Right lobe of liver (tissue), 4 donors: ENCODE results near the gene SLC10A4.

Experiments
- CTCF ChIP-seq, 4 donors: fragments of 200-600 bp in 3 of 4; fragments of 450-650 bp in 1 of 4; IDR thresholded peaks; one replicate each; pipeline versions ENCODE4 v1.5.1 to v1.8.0; 2016 to 2022; ENCODE audit warnings: antibody characterized with exemption in 4 of 4, mild to moderate bottlenecking in 2 of 4
- POLR2A ChIP-seq: fragments of 450-650 bp; IDR thresholded peaks from one replicate; pipeline ENCODE4 v1.6.1; 2017; ENCODE audit warnings: antibody characterized with exemption, mild to moderate bottlenecking
- donor health status: DM: no; HTN: no; CAD: no.
- donor health status: DM: no; HTN: no; CAD: no.
- donor health status: DM: no; HTN: yes; CAD: no.

DNA sequence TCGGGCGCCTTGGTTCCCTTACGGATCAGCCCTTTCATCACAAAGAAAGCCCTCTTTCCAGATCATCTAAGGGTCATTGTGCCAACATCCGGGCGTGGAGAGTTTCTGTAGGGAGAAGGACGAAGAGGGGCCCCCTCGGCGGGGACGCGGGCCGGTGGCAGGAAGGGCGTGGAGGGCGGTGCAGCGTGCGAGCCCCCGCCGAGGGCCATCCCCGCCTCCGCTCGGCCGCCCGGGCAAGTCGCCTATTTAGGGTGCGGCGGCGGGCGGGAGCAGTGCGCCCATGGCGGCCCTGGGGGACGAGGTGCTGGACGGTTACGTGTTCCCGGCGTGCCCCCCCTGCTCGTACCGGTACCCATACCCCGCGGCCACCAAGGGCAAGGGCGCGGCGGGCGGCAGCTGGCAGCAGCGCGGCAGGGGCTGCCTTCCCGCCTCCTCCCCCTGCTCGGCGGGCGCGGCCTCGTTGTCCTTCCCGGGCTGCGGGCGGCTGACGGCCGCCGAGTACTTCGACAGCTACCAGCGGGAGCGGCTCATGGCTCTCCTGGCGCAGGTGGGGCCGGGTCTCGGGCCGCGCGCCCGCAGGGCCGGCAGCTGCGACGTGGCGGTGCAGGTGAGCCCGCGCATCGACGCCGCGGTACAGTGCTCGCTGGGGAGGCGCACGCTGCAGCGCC is 7.0 kb downstream of the SLC10A4 start, which contains the start of gene ZAR1:
- no peak for TF ChIP-seq CTCF (IDR thresholded peaks at IDR 0.05)
- TF ChIP-seq POLR2A = no peak
